OCI-LY7 (cell line): ENCODE results near the gene KIAA1217. TPM values are rescaled to one million over a fixed set of nuclear protein-coding genes. Genes with fewer than 3 reads are reported as not detected.

Source experiments
- BruUV-seq: library from RNA; stranded (reverse); fragments of 400-500 nt; replicated peaks from 2 replicates; lab custom pipeline; 2021; lab: Mats Ljungman, UMichigan
- CTCF ChIA-PET: fragments of 300-600 bp; sonication (Branson Sonifier 250); formaldehyde crosslinking; loops from one replicate; lab custom pipeline; 2022; ENCODE audit warnings: antibody characterized with exemption; ENCODE audit not compliant: unreplicated experiment; lab: Charles Lee
- POLR2A ChIA-PET: fragments of 300-600 bp; sonication (Branson Sonifier 250); formaldehyde crosslinking; loops from one replicate; lab custom pipeline; 2022; ENCODE audit warnings: antibody characterized with exemption; lab: Charles Lee
- DNase-seq: peaks from one replicate; pipeline ENCODE4 v3.0.0-alpha.2; 2015; ENCODE audit warnings: low spot score
- H2AFZ ChIP-seq: fragments of 200-600 bp; sonication (generic), shearing (Covaris generic); 2 replicates; pipeline ENCODE4 v1.6.1; 2014; ENCODE audit warnings: mild to moderate bottlenecking, antibody characterized with exemption, low read length, moderate library complexity
- H3K27ac ChIP-seq: fragments of 200-600 bp; sonication (generic); 2 replicates; pipeline ENCODE4 v1.5.1; 2014; ENCODE audit warnings: mixed run types, low read depth, mild to moderate bottlenecking, moderate library complexity, low read length, inconsistent platforms; ENCODE audit not compliant: poor library complexity, severe bottlenecking
- H3K36me3 ChIP-seq: fragments of 200-600 bp; sonication (generic); 2 replicates; pipeline ENCODE4 v1.6.1; 2014; ENCODE audit warnings: mild to moderate bottlenecking, antibody characterized with exemption, low read length, moderate library complexity, mixed read lengths; ENCODE audit not compliant: insufficient read depth
- H3K4me1 ChIP-seq: fragments of 200-600 bp; sonication (generic); 2 replicates; pipeline ENCODE4 v1.5.1; 2014; ENCODE audit warnings: mild to moderate bottlenecking, low read length; ENCODE audit not compliant: insufficient read depth, poor library complexity, severe bottlenecking
- H3K4me2 ChIP-seq: fragments of 200-600 bp; sonication (generic); 2 replicates; pipeline ENCODE4 v1.6.1; 2014; ENCODE audit warnings: mild to moderate bottlenecking, low read length
- H3K4me3 ChIP-seq: fragments of 200-600 bp; sonication (generic); 2 replicates; pipeline ENCODE4 v1.5.1; 2014; ENCODE audit warnings: mild to moderate bottlenecking, low read depth, low read length; ENCODE audit not compliant: poor library complexity, severe bottlenecking
- H3K79me2 ChIP-seq: fragments of 200-600 bp; sonication (generic); 2 replicates; pipeline ENCODE4 v1.6.1; 2016; ENCODE audit warnings: low read depth, mild to moderate bottlenecking, low read length, moderate library complexity, mixed read lengths; ENCODE audit not compliant: insufficient read depth
- H3K9me2 ChIP-seq: fragments of 200-600 bp; sonication (generic); 2 replicates; pipeline ENCODE4 v1.6.1; 2016; ENCODE audit warnings: mild to moderate bottlenecking, low read length, mixed read lengths; ENCODE audit not compliant: insufficient read depth
- H3K9me3 ChIP-seq: fragments of 200-600 bp; sonication (generic); 2 replicates; pipeline ENCODE4 v1.6.1; 2014; ENCODE audit warnings: mild to moderate bottlenecking, mixed run types, low read length, mixed read lengths
- H4K20me1 ChIP-seq: fragments of 200-600 bp; sonication (generic); 2 replicates; pipeline ENCODE4 v1.6.1; 2014; ENCODE audit warnings: mild to moderate bottlenecking, antibody characterized with exemption, low read length, moderate library complexity, mixed read lengths; ENCODE audit not compliant: insufficient read depth
- EZH2phosphoT487 ChIP-seq: fragments of 200-600 bp; sonication (generic); IDR thresholded peaks from 2 replicates; pipeline ENCODE4 v1.6.1; 2018; ENCODE audit warnings: low read depth, borderline replicate concordance, mild to moderate bottlenecking, mixed run types, antibody characterized with exemption, low read length, moderate library complexity, mixed read lengths
- intact Hi-C: fragments of 100-400 bp; cut with micrococcal nuclease; formaldehyde crosslinking; loops from one replicate; pipeline ENCODE4 v1.10.0; 2022; ENCODE audit not compliant: unreplicated experiment
- total RNA-seq, 2 experiments: library from RNA; depleted of rRNA in 1 of 2; stranded (reverse); fragments of >200 nt in 1 of 2; shearing (Covaris generic) in 1 of 2; gene quantifications; 2 replicates each; pipeline ENCODE4 v1.2.3, GENCODE V29; 2014 to 2022
- TF ChIP-seq, protein P1 (sequence below): fragments of 200-600 bp; sonication (generic); conservative IDR thresholded peaks from 2 replicates; pipeline ENCODE4 v1.5.1; 2014; ENCODE audit warnings: mild to moderate bottlenecking, antibody characterized with exemption, low read length, moderate library complexity, mixed read lengths

KIAA1217 gene
- total RNA-seq, 2 experiments from 2014 or later: not detected

DNA sequence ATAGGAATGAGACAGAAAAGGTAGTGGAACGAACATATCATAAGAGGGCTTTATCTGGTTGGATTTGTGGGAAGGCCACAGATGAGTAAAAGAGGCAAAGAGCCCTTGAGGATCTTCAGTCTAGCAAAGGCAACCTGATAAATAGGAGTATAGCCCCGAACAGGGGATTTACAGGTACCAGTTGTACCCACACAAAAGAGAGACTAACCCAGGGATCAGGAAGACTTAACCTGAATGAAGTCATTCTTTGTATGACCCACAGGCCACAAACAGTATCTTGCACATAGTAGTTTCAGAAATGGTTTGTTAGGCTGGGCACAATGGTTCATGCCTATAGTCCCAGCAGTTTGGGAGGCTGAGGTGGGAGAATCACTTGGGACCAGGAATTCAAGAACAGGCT is 306.5 kb downstream of the KIAA1217 start:
- Histone ChIP-seq H3K27ac (no peak overlapping the region), H3K36me3 (no peaks in the 10 kb centered on the region), H3K4me3 (no peak overlapping the region), H4K20me1 (no peaks in the 10 kb centered on the region), H3K4me1 (no peaks in the 10 kb centered on the region), H2AFZ (no peak overlapping the region), H3K9me3 (no peaks in the 10 kb centered on the region), H3K9me2 (no peaks in the 10 kb centered on the region), H3K4me2 (no peak overlapping the region), H3K79me2 (no peaks in the 10 kb centered on the region)
- intact Hi-C loops: no loop called here
- no TSS peak for BruUV-seq
- TF ChIP-seq, protein P1, sequence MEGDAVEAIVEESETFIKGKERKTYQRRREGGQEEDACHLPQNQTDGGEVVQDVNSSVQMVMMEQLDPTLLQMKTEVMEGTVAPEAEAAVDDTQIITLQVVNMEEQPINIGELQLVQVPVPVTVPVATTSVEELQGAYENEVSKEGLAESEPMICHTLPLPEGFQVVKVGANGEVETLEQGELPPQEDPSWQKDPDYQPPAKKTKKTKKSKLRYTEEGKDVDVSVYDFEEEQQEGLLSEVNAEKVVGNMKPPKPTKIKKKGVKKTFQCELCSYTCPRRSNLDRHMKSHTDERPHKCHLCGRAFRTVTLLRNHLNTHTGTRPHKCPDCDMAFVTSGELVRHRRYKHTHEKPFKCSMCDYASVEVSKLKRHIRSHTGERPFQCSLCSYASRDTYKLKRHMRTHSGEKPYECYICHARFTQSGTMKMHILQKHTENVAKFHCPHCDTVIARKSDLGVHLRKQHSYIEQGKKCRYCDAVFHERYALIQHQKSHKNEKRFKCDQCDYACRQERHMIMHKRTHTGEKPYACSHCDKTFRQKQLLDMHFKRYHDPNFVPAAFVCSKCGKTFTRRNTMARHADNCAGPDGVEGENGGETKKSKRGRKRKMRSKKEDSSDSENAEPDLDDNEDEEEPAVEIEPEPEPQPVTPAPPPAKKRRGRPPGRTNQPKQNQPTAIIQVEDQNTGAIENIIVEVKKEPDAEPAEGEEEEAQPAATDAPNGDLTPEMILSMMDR: no peak
- TF ChIP-seq EZH2phosphoT487: no peak
- no peak for DNase-seq
- ChIA-PET CTCF (no interaction called here), POLR2A (no interaction called here)

- no peaks in the 10 kb centered on the region for H3K79me2 ChIP-seq
- no peaks in the 10 kb centered on the region for H3K4me1 ChIP-seq
- no peaks in the 10 kb centered on the region for H3K9me2 ChIP-seq
- H3K4me3 ChIP-seq: no peak overlapping the region
- TF ChIP-seq, protein P1: no peak
- TF ChIP-seq EZH2phosphoT487: no peak
- no peak overlapping the region for H3K4me2 ChIP-seq
- H2AFZ ChIP-seq: no peak overlapping the region
- no peaks in the 10 kb centered on the region for H4K20me1 ChIP-seq
- CTCF ChIA-PET: interaction anchor here (0.5 kb wide), 1 partner anchor 14 kb away, joined by 3 read pairs; no protein-coding TSS in a partner anchor
- DNase-seq: no peak
- no peaks in the 10 kb centered on the region for H3K36me3 ChIP-seq
- BruUV-seq: no TSS peak
- no peak overlapping the region for H3K27ac ChIP-seq
- POLR2A ChIA-PET: no interaction called here
- H3K9me3 ChIP-seq: no peaks in the 10 kb centered on the region
- intact Hi-C loops: no loop called here
These were observed 309.5 kb downstream of the KIAA1217 start for GRCh38 chr10:24518411-24518810.

- DNase-seq: peak; percentile 3
- POLR2A ChIA-PET: no interaction called here
- CTCF ChIA-PET: interaction anchor here (0.5 kb wide), 1 partner anchor 14 kb away, joined by 3 read pairs; no protein-coding TSS in a partner anchor
- Histone ChIP-seq H4K20me1 (no peaks in the 10 kb centered on the region), H3K79me2 (no peaks in the 10 kb centered on the region), H3K9me3 (no peaks in the 10 kb centered on the region), H3K9me2 (no peaks in the 10 kb centered on the region), H3K4me2 (no peak overlapping the region), H3K27ac (no peak overlapping the region), H2AFZ (no peak overlapping the region), H3K36me3 (no peaks in the 10 kb centered on the region), H3K4me1 (no peaks in the 10 kb centered on the region), H3K4me3 (no peak overlapping the region)
- intact Hi-C loops: no loop called here
- TF ChIP-seq EZH2phosphoT487: no peak
- TF ChIP-seq, protein P1: peak; percentile 82
- BruUV-seq: no TSS peak
These were observed 310.2 kb downstream of the KIAA1217 start for GRCh38 chr10:24518981-24519597.
